AG09319 (cell line): ENCODE data around the gene C19orf44.
"Not testable (repeated sequence)": the region's sequence is repeated elsewhere in the genome, so short reads cannot be mapped to it uniquely, and the experiment has no call there.

Experiments
- DNase-seq: peaks from one replicate; pipeline ENCODE4 v3.0.0-alpha.2; 2010; ENCODE audit warnings: low read depth; ENCODE audit errors: extremely low read depth
- CTCF ChIP-seq: IDR thresholded peaks from 2 replicates; pipeline ENCODE4 v1.5.1; 2011; ENCODE audit warnings: low read depth, mild to moderate bottlenecking, inconsistent platforms, low read length, moderate library complexity

Gene C19orf44

DNA sequence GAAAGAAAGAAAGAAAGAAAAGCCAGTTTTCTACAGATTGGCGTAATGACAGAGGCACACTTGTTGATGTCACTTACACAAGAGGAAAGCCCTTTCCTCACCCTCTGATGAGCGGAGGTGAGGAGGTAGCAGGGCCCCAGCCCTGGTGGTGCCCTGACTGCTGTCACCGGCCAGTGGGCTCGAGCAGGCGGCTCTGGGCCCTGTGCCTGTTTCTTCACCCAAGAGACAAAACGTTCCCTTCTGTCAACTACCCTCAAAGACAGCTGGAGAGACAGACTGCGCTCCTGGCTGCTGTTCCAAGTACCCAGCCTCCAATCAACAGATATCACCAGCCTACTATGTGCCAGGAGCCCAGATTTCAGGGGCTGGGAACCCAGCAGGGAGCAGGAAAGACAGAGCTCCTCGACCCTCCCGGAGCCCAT is 34.6 kb upstream of the C19orf44 start:
- no peak for TF ChIP-seq CTCF

GRCh38 chr19:16462757-16463250 is 33.4 kb upstream of the C19orf44 start:
- no peak for TF ChIP-seq CTCF
- DNase-seq, result no peak

More for the DNA sequence above, 34.6 kb upstream of the C19orf44 start:
- DNase-seq, result no peak

DNA sequence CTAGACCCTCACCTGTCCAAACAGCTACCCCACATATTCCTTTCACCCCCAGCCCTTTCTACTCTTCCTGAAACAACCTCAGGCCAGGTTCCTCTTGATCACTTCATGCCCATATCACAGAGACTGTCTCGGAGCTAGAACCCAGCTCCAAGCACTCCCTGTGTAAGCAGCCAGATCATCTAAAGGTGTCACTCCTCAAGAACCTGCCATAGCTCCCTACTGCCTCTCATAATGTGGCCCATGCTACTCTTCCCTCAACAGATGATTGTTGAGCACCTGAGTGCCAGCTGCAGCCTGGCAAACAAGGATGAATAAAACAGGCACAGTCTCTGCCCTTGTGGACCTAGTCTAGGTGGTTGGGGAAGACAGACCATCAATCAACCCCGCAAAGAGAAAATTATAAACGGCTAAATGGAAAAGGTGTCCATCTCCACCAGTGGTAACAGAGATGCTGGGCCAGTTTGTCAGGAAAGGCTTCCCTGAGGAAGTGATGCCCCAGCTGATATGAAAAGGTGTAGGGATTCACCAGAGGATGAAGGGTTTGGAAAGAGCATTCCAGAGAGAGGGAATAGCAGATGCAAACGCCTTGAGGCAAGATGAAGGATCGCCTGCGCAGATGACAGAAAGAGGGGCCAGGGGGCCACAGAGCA is 32.7 kb upstream of the C19orf44 start:
- TF ChIP-seq CTCF, result no peak
- DNase-seq, result no peak

- no peak for TF ChIP-seq CTCF
- no peak for DNase-seq
These were observed 32.1 kb upstream of the C19orf44 start for GRCh38 chr19:16463991-16464575.

DNA sequence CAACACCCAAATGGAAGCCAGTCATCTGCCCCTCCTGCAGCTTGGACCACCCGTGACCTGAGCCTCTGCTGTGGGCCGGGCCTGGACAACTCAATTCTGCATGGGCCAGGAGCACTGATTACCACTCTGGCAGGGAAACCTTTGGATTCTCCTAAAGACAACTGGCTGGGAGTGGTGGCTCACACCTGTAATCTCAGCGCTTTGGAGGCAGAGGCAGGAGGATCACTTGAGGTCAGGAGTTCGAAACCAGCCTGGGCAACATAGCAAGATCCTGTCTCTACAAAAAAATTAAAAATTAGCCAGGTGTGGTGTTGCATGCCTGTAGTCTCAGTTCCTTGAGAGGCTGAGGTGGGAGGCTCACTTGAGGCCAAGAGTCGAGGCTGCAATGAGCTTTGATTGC is 31.0 kb upstream of the C19orf44 start:
- no peak for DNase-seq
- no peak for TF ChIP-seq CTCF

DNA sequence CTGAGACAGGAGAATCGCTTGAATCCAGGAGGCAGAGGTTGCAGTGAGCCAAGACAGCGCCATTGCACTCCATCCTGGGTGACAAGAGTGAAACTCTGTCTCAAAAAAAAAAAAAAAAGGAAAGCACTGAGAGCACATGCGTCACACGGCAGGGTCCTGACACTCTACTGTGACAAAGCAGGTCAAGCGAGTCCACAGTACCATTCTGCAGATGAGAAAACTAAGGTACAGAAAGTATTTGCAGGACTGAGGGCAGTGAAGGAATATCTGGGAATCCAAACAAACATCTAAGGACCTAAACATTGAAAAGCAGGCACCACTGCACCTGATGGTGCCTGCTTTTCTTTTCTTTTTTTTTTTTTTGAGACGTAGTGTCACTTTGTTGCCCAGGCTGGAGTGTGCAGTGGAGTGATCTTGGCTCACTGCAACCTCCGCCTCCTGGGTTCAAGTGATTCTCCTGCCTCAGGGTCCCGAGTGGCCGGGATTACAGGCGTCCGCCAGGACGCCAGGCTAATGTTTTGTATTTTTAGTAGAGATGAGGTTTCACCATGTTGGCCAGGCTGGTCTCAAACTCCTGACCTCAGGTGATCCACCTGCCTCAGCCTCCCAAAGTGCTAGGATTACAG is 29.3 kb upstream of the C19orf44 start:
- not testable (repeated sequence) for DNase-seq

DNA sequence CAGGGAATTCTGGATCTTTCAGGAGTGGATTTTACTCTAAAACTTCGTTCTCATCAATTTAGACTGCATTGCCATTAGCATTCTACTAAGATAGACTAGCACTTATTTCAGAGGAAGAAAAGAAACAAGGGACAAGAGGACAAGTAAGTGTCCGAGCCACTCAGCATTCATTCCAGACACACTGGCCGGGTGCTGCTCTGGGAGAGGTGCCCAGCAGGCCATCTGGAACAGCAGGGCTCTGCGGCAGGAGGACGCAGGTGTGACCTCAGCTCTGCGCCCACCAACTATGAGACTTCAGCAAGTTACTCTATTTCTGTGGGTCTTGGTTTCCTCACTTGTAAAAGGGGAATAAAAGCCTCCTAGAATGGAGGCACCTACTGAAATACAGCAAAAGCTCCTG is 28.6 kb upstream of the C19orf44 start:
- TF ChIP-seq CTCF, result no peak
- no peak for DNase-seq
